OCI-LY1 (cell line): ENCODE data around the gene NOD2.

Experiments
- CTCF ChIP-seq: fragments of 200-600 bp; sonication (generic), shearing (Covaris generic); IDR thresholded peaks from 2 replicates; pipeline ENCODE4 v1.5.1; 2017; ENCODE audit warnings: mild to moderate bottlenecking, antibody characterized with exemption, low read length, moderate library complexity, mixed read lengths
- EZH2 ChIP-seq: fragments of 200-600 bp; sonication (generic), shearing (Covaris generic); IDR thresholded peaks from 2 replicates; pipeline ENCODE4 v1.8.0; 2017; ENCODE audit warnings: borderline replicate concordance, mixed run types, mild to moderate bottlenecking, antibody characterized with exemption, low read length, moderate library complexity, mixed read lengths

- TF ChIP-seq CTCF (no peak), EZH2 (no peak)
Observed at GRCh38 chr16:50751528-50751927, 58.1 kb downstream of the NOD2 start.
